GM23248 (cell line): ENCODE data around the gene SEPTIN3.

ENCODE experiments used
- EZH2 ChIP-seq: fragments of 200-600 bp; sonication (generic); IDR thresholded peaks from 2 replicates; pipeline ENCODE4 v1.6.1; 2018; ENCODE audit warnings: antibody characterized with exemption, mild to moderate bottlenecking; ENCODE audit not compliant: insufficient read depth, poor library complexity, severe bottlenecking
- EZH2phosphoT487 ChIP-seq: fragments of 200-600 bp; sonication (generic); IDR thresholded peaks from 2 replicates; pipeline ENCODE4 v1.6.1; 2018; ENCODE audit warnings: antibody characterized with exemption, moderate library complexity, mild to moderate bottlenecking, low read depth; ENCODE audit not compliant: insufficient read depth

DNA sequence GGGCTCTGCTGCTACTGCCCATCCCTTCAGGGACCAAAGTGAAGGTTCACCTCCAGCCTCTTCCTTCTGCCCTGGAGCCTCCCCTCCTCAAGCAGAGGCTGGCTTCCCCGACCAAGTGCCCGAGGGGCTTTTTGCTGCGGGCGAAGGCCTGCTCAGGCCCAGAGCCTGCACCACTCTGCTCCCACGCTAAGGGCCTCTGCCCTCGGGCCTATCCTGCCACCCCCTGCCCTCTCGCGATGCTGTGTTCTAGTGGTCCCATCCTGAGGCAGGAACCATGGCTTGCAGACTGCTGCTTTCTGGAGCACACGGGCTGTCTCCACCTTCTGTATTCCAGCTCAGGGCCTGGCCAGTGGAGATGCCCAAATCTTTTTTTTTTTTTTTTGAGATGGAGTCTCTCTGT is 33.7 kb upstream of the SEPTIN3 start:
- TF ChIP-seq EZH2 (no peak), EZH2phosphoT487 (no peak)
